Panc1 (cell line): ENCODE data around the gene PCSK7.

Source experiments
- TF ChIP-seq, protein P1 (sequence below): fragments of 450-650 bp; IDR thresholded peaks from 2 replicates; pipeline ENCODE4 v1.5.1; 2017; ENCODE audit warnings: mild to moderate bottlenecking
- TF ChIP-seq, protein P2 (sequence below), 2 experiments: IDR thresholded peaks; 2 replicates each; pipeline ENCODE4 v1.6.1; 2011 to 2012; ENCODE audit warnings: low read depth in 2 of 2, control low read depth in 1 of 2, low read length in 1 of 2, mild to moderate bottlenecking in 1 of 2, moderate library complexity in 1 of 2; ENCODE audit not compliant: insufficient read depth in 1 of 2

DNA sequence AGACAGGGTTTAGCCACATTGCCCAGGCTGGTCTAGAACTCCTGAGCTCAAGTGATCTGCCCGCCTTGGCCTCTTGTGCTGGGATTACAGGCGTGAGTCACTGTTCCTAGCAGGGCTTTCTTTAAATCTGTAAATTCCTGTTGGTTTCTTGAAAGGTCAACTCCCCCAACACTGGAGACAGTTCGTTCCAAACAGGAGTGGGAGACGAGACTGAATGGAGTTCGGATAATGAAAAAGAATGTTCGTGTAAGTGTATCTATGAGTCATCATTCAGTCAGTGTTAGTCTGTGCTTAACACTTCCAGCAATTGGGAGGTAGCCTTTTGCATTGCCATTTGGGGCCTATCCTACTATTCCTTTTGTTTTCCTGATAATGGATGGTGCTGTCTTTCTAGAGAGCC lies 49.3 kb upstream of the PCSK7 start:
- TF ChIP-seq, protein P1, sequence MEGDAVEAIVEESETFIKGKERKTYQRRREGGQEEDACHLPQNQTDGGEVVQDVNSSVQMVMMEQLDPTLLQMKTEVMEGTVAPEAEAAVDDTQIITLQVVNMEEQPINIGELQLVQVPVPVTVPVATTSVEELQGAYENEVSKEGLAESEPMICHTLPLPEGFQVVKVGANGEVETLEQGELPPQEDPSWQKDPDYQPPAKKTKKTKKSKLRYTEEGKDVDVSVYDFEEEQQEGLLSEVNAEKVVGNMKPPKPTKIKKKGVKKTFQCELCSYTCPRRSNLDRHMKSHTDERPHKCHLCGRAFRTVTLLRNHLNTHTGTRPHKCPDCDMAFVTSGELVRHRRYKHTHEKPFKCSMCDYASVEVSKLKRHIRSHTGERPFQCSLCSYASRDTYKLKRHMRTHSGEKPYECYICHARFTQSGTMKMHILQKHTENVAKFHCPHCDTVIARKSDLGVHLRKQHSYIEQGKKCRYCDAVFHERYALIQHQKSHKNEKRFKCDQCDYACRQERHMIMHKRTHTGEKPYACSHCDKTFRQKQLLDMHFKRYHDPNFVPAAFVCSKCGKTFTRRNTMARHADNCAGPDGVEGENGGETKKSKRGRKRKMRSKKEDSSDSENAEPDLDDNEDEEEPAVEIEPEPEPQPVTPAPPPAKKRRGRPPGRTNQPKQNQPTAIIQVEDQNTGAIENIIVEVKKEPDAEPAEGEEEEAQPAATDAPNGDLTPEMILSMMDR, result no peak
- TF ChIP-seq, protein P2, sequence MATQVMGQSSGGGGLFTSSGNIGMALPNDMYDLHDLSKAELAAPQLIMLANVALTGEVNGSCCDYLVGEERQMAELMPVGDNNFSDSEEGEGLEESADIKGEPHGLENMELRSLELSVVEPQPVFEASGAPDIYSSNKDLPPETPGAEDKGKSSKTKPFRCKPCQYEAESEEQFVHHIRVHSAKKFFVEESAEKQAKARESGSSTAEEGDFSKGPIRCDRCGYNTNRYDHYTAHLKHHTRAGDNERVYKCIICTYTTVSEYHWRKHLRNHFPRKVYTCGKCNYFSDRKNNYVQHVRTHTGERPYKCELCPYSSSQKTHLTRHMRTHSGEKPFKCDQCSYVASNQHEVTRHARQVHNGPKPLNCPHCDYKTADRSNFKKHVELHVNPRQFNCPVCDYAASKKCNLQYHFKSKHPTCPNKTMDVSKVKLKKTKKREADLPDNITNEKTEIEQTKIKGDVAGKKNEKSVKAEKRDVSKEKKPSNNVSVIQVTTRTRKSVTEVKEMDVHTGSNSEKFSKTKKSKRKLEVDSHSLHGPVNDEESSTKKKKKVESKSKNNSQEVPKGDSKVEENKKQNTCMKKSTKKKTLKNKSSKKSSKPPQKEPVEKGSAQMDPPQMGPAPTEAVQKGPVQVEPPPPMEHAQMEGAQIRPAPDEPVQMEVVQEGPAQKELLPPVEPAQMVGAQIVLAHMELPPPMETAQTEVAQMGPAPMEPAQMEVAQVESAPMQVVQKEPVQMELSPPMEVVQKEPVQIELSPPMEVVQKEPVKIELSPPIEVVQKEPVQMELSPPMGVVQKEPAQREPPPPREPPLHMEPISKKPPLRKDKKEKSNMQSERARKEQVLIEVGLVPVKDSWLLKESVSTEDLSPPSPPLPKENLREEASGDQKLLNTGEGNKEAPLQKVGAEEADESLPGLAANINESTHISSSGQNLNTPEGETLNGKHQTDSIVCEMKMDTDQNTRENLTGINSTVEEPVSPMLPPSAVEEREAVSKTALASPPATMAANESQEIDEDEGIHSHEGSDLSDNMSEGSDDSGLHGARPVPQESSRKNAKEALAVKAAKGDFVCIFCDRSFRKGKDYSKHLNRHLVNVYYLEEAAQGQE (IDR thresholded peaks at IDR 0.05; ENCODE audit: insufficient read depth in 1 of 2, low read depth in 2 of 2, low read length in 1 of 2), result no peak
